Measurements from ENCODE around the gene ACCSL. TPM values are rescaled to one million over a fixed set of nuclear protein-coding genes. Genes with fewer than 3 reads are reported as not detected.

ACCSL gene
- total and polyA plus RNA-seq, 2 donors from 2014 or later, result not detected

GRCh38 chr11:44017443-44018126, 30.2 kb upstream of the ACCSL start:
- Histone ChIP-seq H3K27me3 (ENCODE audit: control insufficient read depth, insufficient read depth, low read length) (no peaks in the 10 kb centered on the region), H3K4me3 (ENCODE audit: low read length in 3 of 3) (no peak overlapping the region), H3K9ac (ENCODE audit: low read length in 3 of 3) (no peak overlapping the region), H3K9me3 (ENCODE audit: control insufficient read depth in 2 of 3, insufficient read depth in 1 of 3, low read length in 3 of 3) (peaks cover 0 to 3% (median 0%) of the 10 kb centered on the region in 3 donors), H3K27ac (ENCODE audit: low read depth in 2 of 2, low read length in 2 of 2) (no peak overlapping the region), H3K4me1 (ENCODE audit: control insufficient read depth in 2 of 3, insufficient read depth in 2 of 3, low read depth in 1 of 3, low read length in 3 of 3) (peaks cover 0 to 3% (median 0%) of the 10 kb centered on the region in 3 donors), H3K36me3 (ENCODE audit: control insufficient read depth in 2 of 3, insufficient read depth in 3 of 3, low read length in 3 of 3) (no peaks in the 10 kb centered on the region)
- intact Hi-C loops (cut with DNase I), result no loop called here
- DNase-seq (peak in 1 of 5 donors; percentile 14), FAIRE-seq (no peak)
- TF ChIP-seq, protein P1, sequence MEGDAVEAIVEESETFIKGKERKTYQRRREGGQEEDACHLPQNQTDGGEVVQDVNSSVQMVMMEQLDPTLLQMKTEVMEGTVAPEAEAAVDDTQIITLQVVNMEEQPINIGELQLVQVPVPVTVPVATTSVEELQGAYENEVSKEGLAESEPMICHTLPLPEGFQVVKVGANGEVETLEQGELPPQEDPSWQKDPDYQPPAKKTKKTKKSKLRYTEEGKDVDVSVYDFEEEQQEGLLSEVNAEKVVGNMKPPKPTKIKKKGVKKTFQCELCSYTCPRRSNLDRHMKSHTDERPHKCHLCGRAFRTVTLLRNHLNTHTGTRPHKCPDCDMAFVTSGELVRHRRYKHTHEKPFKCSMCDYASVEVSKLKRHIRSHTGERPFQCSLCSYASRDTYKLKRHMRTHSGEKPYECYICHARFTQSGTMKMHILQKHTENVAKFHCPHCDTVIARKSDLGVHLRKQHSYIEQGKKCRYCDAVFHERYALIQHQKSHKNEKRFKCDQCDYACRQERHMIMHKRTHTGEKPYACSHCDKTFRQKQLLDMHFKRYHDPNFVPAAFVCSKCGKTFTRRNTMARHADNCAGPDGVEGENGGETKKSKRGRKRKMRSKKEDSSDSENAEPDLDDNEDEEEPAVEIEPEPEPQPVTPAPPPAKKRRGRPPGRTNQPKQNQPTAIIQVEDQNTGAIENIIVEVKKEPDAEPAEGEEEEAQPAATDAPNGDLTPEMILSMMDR (IDR thresholded peaks at IDR 0.05; ENCODE audit: borderline replicate concordance, extremely low read depth, insufficient read depth), result no peak

GRCh38 chr11:44018127-44018521, 29.7 kb upstream of the ACCSL start:
- H3K4me1 ChIP-seq (ENCODE audit: control insufficient read depth in 2 of 3, insufficient read depth in 2 of 3, low read depth in 1 of 3, low read length in 3 of 3), result peaks cover 0 to 3% (median 0%) of the 10 kb centered on the region in 3 donors
- TF ChIP-seq, protein P1 (IDR thresholded peaks at IDR 0.05; ENCODE audit: borderline replicate concordance, extremely low read depth, insufficient read depth), result no peak
- no peak overlapping the region for H3K4me3 ChIP-seq (ENCODE audit: low read length in 3 of 3)
- FAIRE-seq (no peak), DNase-seq (peak in 1 of 5 donors; percentile 11)
- no peak overlapping the region for H3K27ac ChIP-seq (ENCODE audit: low read depth in 2 of 2, low read length in 2 of 2)
- H3K9ac ChIP-seq (ENCODE audit: low read length in 3 of 3), result no peak overlapping the region
- H3K9me3 ChIP-seq (ENCODE audit: control insufficient read depth in 2 of 3, insufficient read depth in 1 of 3, low read length in 3 of 3), result peaks cover 0 to 4% (median 0%) of the 10 kb centered on the region in 3 donors
- H3K36me3 ChIP-seq (ENCODE audit: control insufficient read depth in 2 of 3, insufficient read depth in 3 of 3, low read length in 3 of 3), result no peaks in the 10 kb centered on the region
- intact Hi-C loops (cut with DNase I), result no loop called here
- no peaks in the 10 kb centered on the region for H3K27me3 ChIP-seq (ENCODE audit: control insufficient read depth, insufficient read depth, low read length)

DNA sequence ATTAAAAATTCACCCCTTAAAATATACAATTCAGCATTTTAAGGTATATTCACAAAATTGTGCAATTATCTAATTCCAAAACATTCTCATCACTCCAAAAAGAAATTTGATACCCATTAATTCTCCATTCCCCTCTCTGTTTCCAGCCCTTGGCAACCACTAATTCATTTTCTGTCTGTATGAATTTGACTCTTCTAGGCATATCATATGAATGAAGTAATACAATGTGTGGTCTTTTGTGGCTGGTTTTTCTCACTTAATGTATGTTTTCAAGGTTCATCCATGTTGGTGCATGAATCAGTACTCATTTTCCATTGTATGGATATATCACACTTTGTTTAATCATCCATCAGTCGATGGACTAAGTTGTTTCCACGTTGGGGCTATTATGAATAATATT, 29.0 kb upstream of the ACCSL start:
- TF ChIP-seq, protein P1 (IDR thresholded peaks at IDR 0.05; ENCODE audit: borderline replicate concordance, extremely low read depth, insufficient read depth), result no peak
- FAIRE-seq (no peak), DNase-seq (no peak)
- intact Hi-C loops (cut with DNase I), result no loop called here
- Histone ChIP-seq H3K36me3 (ENCODE audit: control insufficient read depth in 2 of 3, insufficient read depth in 3 of 3, low read length in 3 of 3) (no peaks in the 10 kb centered on the region), H3K27me3 (ENCODE audit: control insufficient read depth, insufficient read depth, low read length) (no peaks in the 10 kb centered on the region), H3K4me1 (ENCODE audit: control insufficient read depth in 2 of 3, insufficient read depth in 2 of 3, low read depth in 1 of 3, low read length in 3 of 3) (peaks cover 0 to 3% (median 0%) of the 10 kb centered on the region in 3 donors), H3K9me3 (ENCODE audit: control insufficient read depth in 2 of 3, insufficient read depth in 1 of 3, low read length in 3 of 3) (peaks cover 0 to 4% (median 0%) of the 10 kb centered on the region in 3 donors), H3K9ac (ENCODE audit: low read length in 3 of 3) (no peak overlapping the region), H3K4me3 (ENCODE audit: low read length in 3 of 3) (no peak overlapping the region), H3K27ac (ENCODE audit: low read depth in 2 of 2, low read length in 2 of 2) (no peak overlapping the region)
